Measurements from ENCODE around the gene MYO9B.
A peak's percentile ranks its signal among the peaks of the same experiment; 100 is the strongest.

MYO9B gene

DNA sequence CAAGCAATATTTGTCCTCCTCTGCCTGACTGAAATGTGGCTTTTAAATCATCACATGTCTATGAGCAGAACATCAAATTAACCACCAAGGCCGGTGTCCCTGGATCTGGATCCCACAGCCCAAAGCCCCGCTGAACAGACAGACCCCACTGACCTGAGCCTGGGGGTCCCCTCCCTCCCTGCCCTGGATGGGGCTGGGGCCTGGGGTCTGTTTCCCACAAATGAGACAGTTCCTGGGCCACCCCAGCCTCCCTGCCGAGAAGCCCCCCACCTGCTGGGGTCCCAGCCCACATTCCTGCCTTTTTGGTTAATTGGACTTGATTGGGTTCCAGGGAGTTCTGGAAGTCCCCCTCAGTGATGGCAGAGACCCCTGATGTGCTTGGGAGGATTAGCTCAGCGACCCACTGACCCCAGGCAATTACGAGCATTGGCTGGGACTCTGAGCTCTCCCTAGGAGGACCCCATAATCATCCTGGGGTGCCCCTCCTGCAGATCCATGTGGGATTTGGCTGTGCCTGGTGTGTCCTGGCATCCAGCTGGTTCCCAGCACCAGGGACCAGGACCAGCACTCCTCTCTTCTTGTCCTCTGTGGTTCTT, 29.6 kb upstream of the MYO9B start:
- DNase-seq (ENCODE audit: low read depth, low spot score), result no peak
- in situ Hi-C loops (cut with HindIII; ENCODE audit: low sequenced_read_pairs), result no loop called here
- no peak overlapping the region for H3K4me3 ChIP-seq (ENCODE audit: low read depth, low read length)
- no peak for TF ChIP-seq CTCF (IDR thresholded peaks at IDR 0.05; ENCODE audit: low read depth, low read length)

DNA sequence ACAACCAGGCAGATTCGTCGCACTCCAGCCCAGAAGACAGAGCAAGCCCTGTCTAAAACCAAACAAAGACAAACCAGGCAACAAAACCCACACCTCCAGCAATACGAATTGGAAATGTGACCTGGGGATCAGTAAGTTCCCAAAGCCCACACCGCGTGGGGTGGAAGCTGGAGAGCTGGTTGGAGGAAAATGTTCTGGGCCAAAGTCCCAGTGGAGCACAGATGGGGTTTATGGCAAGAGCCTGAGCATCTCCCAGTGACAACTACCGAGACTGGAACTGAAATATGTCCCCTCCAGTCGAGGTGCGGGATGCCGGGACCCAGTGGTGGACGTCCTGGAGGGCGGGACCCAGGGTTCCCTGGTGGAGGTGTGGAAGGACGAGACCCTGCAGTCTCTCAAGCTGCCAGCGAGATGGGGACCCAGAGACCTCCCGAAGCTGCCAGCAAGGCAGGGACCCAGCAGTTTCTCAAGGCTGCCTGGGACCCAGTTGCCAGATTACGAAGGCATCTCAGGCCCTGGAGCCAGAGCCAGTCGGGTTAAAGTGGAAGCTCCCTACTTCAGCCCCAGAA, 26.6 kb upstream of the MYO9B start:
- no peak for TF ChIP-seq CTCF (IDR thresholded peaks at IDR 0.05; ENCODE audit: low read depth, low read length)
- in situ Hi-C loops (cut with HindIII; ENCODE audit: low sequenced_read_pairs), result no loop called here

GRCh38 chr19:17049711-17050280, 25.8 kb upstream of the MYO9B start:
- in situ Hi-C loops (cut with HindIII; ENCODE audit: low sequenced_read_pairs), result no loop called here
- H3K4me3 ChIP-seq (ENCODE audit: low read depth, low read length), result no peak overlapping the region
- TF ChIP-seq CTCF (IDR thresholded peaks at IDR 0.05; ENCODE audit: low read depth, low read length), result no peak
- DNase-seq (ENCODE audit: low read depth, low spot score), result peak; percentile 59

More for the DNA sequence above, 26.6 kb upstream of the MYO9B start:
- no peak overlapping the region for H3K4me3 ChIP-seq (ENCODE audit: low read depth, low read length)
- no peak for DNase-seq (ENCODE audit: low read depth, low spot score)

GRCh38 chr19:17052439-17052838, 23.1 kb upstream of the MYO9B start:
- H3K4me3 ChIP-seq (ENCODE audit: low read depth, low read length), result no peak overlapping the region

GRCh38 chr19:17054746-17055145, 20.8 kb upstream of the MYO9B start:
- in situ Hi-C loops (cut with HindIII; ENCODE audit: low sequenced_read_pairs), result no loop called here
- H3K4me3 ChIP-seq (ENCODE audit: low read depth, low read length), result no peak overlapping the region
- no peak for DNase-seq (ENCODE audit: low read depth, low spot score)
- TF ChIP-seq CTCF (IDR thresholded peaks at IDR 0.05; ENCODE audit: low read depth, low read length), result no peak

More at GRCh38 chr19:17052439-17052838, 23.1 kb upstream of the MYO9B start:
- DNase-seq (ENCODE audit: low read depth, low spot score), result peak; percentile 42
- in situ Hi-C loops (cut with HindIII; ENCODE audit: low sequenced_read_pairs), result no loop called here
- peak; percentile 66 for TF ChIP-seq CTCF (IDR thresholded peaks at IDR 0.05; ENCODE audit: low read depth, low read length)

GRCh38 chr19:17055636-17056035, 19.9 kb upstream of the MYO9B start:
- in situ Hi-C loops (cut with HindIII; ENCODE audit: low sequenced_read_pairs), result no loop called here

More at GRCh38 chr19:17055636-17056035, 19.9 kb upstream of the MYO9B start:
- DNase-seq (ENCODE audit: low read depth, low spot score), result no peak
- TF ChIP-seq CTCF (IDR thresholded peaks at IDR 0.05; ENCODE audit: low read depth, low read length), result no peak
- no peak overlapping the region for H3K4me3 ChIP-seq (ENCODE audit: low read depth, low read length)
